ENCODE data around the gene GPBP1.
"Not testable (repeated sequence)": the region's sequence is repeated elsewhere in the genome, so short reads cannot be mapped to it uniquely, and the experiment has no call there.

The GPBP1 gene

DNA sequence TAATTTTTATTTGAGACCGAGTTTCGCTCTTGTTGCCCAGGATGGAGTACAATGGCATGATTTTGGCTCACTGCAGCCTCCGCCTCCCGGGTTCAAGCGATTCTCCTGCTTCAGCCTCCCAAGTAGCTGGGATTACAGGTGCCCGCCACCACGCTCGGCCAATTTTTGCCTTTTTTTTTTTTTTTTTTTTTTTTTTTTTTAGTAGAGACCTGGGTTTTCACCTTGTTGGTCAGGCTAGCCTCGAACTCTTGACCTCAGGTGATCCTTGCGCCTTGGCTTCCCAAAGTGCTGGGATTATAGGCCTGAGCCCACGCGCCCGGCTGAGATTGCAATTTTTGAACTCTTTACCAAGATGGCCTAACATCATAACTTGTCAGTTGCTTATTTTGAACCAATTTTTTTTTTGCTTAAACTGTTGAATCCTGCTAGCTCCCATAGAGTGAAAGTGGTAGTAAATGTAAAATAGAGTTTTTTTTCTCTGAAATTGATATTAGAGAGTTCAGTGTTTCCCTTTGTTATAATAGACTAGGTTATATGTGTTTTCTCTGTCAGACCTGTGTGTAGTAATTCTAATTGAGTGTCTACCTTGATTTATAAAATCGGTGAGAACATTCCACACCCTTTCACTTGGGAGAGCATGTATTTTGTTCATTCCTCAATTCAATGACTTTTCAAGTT, 3.8 kb downstream of the GPBP1 start:
- DNase-seq, result no peak

DNA sequence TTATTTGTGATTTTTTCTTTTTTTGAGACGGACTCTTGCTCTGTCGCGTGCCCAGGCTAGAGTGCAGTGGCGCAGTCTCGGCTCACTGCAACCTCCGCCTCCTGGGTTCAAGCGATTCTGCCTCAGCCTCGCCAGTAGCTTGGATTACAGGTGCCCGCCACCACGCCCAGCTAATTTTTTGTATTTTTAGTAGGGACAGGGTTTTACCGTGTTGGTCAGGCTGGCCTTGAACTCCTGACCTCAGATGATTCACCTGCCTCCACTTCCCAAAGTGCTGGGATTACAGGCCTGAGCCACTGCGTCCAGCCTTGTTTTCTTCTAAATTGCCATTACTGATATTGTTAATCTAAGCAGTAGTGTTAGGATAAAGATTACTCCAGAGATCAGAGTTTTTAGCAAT, 4.4 kb downstream of the GPBP1 start:
- DNase-seq, result not testable (repeated sequence)

DNA sequence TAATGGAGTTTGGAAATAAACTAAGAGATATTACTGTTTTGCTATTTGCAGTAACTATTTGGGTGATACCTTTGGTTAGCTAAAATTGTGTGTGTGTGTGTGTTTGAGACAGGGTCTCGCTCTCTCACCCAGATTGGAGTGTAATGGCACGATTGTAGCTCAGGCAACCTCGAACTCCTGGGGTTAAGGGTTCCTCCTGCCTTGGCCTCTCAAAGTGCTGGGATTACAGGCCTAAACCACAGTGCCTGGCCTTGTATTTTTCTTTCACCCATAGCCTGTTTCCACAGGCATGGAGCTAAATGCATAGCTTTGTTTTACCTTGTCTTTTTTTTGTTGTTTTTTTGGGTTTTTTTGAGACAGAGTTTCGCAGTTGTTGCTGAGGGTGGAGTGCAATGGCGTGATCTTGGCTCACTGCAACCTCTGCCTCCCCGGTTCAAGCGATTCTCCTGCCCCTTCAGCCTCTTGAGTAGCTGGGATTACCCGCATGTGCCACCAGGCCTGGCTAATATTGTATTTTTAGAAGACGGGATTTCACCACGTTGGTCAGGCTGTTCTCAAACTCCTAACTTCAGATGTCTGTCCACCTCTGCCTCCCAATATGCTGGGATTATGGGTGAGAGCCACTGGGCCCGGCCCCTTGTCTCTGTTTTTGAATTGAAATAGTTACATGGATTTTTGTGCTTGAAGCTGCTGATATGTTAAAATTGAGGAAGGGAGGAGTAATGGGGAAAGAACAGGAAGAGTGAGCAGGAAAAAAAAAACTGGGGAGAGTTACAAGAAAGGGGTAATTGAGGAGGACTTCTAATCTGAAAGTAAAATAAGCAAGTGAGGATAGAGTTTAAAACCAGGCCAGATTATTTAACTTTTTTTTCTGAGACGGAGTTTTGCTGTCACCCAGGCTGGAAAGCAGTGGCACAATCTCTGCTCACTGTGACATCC, 5.7 kb downstream of the GPBP1 start:
- DNase-seq, result no peak

- peak; percentile 36 for DNase-seq
These were observed 7.3 kb downstream of the GPBP1 start for GRCh38 chr5:57181154-57181553.

DNA sequence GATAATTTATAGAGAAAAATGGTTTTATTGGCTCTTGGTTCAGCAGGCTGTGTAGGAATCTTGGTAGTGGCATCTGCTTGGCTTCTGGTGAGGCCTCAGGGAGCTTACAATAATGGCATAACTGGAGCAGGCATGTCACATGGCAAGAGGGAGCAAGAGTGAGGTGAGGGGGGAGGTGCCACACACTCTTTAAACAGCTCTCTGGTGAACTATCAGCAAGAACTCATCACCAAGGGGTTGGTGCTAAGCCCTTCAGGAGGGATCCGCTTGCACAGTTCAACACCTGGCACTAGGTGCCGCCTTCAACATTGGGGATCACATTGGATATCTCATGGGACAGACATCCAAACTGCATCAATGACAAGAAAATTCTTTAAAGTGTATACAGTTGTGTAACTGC, 10.5 kb downstream of the GPBP1 start:
- no peak for DNase-seq

DNA sequence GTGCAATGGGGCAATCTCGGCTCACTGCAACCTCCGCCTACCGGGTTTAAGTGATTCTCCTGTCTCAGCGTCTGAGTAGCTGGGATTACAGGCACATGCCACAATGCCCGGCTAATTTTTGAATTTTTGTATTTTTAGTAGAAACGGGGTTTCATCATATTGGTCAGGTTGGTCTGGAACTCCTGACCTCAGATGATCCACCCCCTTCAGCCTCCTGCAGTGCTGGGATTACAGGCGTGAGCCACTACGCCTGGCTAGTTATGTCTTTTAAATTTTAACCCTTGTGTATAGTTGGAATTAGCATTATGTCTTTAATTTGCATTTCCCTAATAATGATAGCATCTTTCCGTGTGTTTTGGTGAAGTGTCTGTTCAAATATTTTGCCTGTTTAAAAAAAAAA, 11.5 kb downstream of the GPBP1 start:
- no peak for DNase-seq

- DNase-seq, result no peak
These were observed 12.3 kb downstream of the GPBP1 start for GRCh38 chr5:57186194-57186593.

- not testable (repeated sequence) for DNase-seq
These were observed 14.1 kb downstream of the GPBP1 start for GRCh38 chr5:57187977-57188376.

GRCh38 chr5:57189515-57189914, 15.7 kb downstream of the GPBP1 start:
- DNase-seq, result no peak

DNA sequence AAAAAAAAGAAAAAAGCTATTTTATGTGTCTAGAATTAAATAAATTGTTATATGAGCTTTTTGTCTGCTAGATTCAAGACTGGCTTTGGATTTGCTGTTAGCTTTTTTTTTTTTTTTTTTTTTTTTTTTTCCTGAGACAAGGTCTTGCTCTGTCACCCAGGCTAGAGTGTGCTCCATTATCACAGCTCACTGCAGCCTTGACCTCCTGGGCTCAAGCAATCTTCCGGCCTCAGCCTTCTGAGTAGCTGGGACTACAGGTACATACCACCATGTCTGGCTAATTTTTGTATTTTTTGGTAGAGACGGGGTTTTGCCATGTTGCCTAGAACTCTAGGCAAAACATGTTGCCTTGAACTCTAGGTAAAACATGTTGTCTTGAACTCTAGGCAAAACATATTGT, 16.7 kb downstream of the GPBP1 start:
- no peak for DNase-seq

GRCh38 chr5:57191163-57191562, 17.3 kb downstream of the GPBP1 start:
- no peak for DNase-seq

DNA sequence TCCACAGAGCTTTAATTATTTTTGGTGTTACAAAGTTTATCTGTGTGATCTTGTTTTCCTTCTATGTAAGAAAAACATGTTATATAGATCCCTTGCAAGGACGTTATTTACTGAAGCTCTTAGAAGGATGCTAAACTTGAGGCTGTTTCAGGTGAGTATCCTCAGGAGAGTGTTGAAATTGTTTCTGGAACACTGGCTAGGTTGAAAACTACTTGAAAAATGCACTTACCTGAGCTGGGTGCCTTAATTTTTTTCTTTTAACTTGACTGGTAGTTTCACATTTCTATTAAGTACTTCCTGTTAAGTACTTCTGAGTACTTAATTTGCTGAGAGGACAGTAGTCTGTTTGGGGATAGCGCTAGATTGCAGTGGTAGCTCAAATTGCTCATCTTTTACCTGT, 18.1 kb downstream of the GPBP1 start:
- no peak for DNase-seq

- not testable (repeated sequence) for DNase-seq
These were observed 19.0 kb downstream of the GPBP1 start for GRCh38 chr5:57192832-57193231.

- DNase-seq, result peak; percentile 66
These were observed 20.0 kb downstream of the GPBP1 start for GRCh38 chr5:57193757-57194413.

DNA sequence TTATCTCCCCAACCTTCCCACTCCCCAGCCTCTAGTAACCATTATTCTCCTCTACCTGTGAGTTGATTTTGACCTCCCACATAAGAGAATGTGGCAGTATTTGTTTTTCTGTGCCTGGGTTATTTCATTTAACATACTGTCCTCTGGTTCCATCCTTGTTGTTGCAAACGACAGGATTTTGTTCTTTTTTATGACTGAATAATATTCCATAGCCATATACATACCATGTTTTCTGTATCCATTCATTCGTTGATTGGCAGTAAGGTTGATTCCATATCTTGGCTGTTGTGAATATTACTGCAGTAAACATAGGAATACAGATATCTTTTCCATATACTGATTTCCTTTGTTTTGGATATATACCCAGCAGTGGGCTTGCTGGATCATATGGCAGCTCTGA, 20.8 kb downstream of the GPBP1 start:
- DNase-seq, result no peak

DNA sequence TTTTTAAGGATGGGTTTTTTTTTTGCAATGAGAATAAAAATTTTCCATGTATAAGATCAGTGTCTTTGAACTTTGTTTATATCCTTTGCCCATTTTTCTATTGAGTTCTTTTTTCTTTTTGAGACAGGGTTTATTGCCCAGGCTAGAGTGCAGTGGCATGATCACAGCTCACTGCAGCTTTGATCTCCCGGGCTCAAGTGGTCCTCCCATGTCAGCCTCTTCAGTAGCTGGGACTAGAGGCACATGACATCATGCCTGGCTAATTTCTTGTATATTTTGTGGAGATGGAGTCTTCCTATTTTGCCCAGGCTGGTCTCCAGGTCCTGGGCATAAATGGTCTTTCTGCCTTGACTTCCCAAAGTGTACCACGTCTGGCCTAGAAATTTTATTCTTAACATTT, 21.2 kb downstream of the GPBP1 start:
- no peak for DNase-seq

GRCh38 chr5:57199866-57200265, 26.0 kb downstream of the GPBP1 start:
- no peak for DNase-seq

DNA sequence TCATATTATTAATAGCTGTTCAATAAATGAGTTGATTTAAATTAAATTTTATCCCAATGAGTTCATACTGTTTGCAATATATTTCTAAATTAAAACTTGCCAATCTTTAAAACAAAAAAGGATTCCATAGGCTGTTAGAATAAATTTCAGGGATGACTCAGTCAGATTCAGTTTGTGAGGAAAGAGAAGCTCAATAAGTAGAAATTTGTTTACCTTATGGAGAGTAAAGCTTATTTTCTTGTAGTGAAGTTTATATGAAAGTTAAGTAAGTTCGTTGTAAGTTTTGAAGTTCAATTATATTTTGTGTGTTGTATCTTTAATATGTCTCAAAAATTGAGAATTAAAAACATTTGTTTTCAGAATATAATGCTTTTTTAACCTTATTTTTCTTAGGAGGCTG, 29.0 kb downstream of the GPBP1 start:
- DNase-seq, result no peak

- DNase-seq, result no peak
These were observed 33.3 kb downstream of the GPBP1 start for GRCh38 chr5:57207007-57207653.

- DNase-seq, result no peak
These were observed 33.8 kb downstream of the GPBP1 start for GRCh38 chr5:57207681-57208080.

GRCh38 chr5:57209316-57210040, 35.6 kb downstream of the GPBP1 start:
- DNase-seq, result no peak

GRCh38 chr5:57210633-57211032, 36.8 kb downstream of the GPBP1 start:
- DNase-seq, result no peak

GRCh38 chr5:57211039-57211438, 37.2 kb downstream of the GPBP1 start:
- no peak for DNase-seq
